ENCODE data around the gene TRDN. TPM values are rescaled to one million over a fixed set of nuclear protein-coding genes. Genes with fewer than 3 reads are reported as not detected.
A peak's percentile ranks its signal among the peaks of the same experiment; 100 is the strongest.

The TRDN gene
- total RNA-seq, 1 donor from 2014 or later, result not detected

GRCh38 chr6:123580331-123580730, 56.4 kb downstream of the TRDN start:
- H3K27ac Mint-ChIP-seq (ENCODE audit: unreplicated experiment), result no peak overlapping the region
- H3K4me1 Mint-ChIP-seq, result no peaks in the 10 kb centered on the region
- no peaks in the 10 kb centered on the region for H3K9me3 Mint-ChIP-seq
- H3K36me3 Mint-ChIP-seq (ENCODE audit: low read depth), result no peaks in the 10 kb centered on the region
- no peak overlapping the region for H3K4me3 Mint-ChIP-seq
- no peaks in the 10 kb centered on the region for H3K27me3 Mint-ChIP-seq (ENCODE audit: low read depth)
- TF ChIP-seq CTCF (conservative IDR thresholded peaks at IDR 0.05), result no peak
- no peak for DNase-seq (ENCODE audit: low read depth, low spot score)

GRCh38 chr6:123575188-123575587, 61.6 kb downstream of the TRDN start:
- Mint-ChIP-seq H3K27ac (ENCODE audit: unreplicated experiment) (no peak overlapping the region), H3K4me1 (no peaks in the 10 kb centered on the region), H3K36me3 (ENCODE audit: low read depth) (no peaks in the 10 kb centered on the region), H3K9me3 (no peaks in the 10 kb centered on the region), H3K27me3 (ENCODE audit: low read depth) (no peaks in the 10 kb centered on the region), H3K4me3 (no peak overlapping the region)
- no peak for DNase-seq (ENCODE audit: low read depth, low spot score)
- no peak for TF ChIP-seq CTCF (conservative IDR thresholded peaks at IDR 0.05)

DNA sequence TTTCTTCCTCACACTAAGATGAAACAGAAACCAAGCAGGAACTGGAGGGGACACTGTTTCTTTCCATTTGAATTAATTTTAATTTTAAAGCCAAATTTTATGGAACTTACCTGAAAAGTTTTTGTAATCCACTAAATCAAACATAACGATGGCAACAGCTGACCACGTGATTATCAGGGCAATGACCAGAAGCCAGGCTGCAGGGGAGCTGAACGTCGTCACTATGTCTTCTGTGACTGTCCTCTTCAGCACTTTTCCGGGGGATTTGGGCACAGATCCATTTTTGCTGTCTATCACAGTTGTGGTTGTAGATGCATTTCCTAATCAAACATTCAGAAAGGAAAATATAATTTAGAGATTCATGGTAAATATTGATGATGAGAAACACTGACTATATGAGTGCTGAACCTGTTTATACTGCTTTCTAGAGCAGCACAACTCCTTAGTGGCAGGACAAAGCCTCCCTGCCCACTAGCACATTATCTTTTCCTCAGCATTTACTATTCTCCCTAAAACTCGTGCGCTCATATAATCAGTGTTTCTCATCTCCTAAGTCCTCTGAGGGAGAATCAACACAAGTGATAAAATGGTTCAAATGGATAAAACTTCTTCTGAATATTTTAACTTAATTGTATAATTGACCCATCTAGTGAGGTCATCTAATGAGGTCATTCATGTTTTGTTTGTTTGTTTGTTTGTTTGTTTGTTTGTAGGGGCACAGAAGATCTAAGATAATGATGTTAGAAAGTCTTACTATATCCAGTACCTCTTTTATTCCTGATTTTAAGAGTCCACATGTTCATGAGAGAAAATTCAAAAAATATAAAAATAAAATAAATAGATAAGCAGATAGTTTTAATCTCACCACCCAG, 65.7 kb downstream of the TRDN start:
- H3K36me3 Mint-ChIP-seq (ENCODE audit: low read depth), result no peaks in the 10 kb centered on the region
- no peak overlapping the region for H3K27ac Mint-ChIP-seq (ENCODE audit: unreplicated experiment)
- DNase-seq (ENCODE audit: low read depth, low spot score), result no peak
- no peak for TF ChIP-seq CTCF (conservative IDR thresholded peaks at IDR 0.05)
- H3K4me1 Mint-ChIP-seq, result no peaks in the 10 kb centered on the region
- H3K27me3 Mint-ChIP-seq (ENCODE audit: low read depth), result no peaks in the 10 kb centered on the region
- no peak overlapping the region for H3K4me3 Mint-ChIP-seq
- H3K9me3 Mint-ChIP-seq, result peaks cover 2% of the 10 kb centered on the region

DNA sequence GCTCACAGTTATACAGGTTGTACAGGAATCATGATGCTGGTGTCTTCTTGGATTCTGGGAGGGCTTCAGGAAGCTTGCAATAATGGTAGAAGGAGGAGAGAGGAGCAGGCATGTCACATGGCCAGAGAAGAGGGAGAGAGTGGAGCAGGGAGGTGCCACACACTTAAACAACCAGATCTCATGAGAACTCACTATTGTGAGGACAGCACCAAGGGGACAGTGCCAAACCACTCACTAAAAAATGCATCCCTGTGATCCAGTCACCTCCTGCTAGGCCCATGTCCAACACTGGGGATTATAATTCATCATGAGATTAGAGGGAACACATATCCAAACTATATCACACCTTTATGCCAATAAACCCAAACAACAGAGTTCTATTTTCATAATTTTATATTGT, 67.2 kb downstream of the TRDN start:
- no peaks in the 10 kb centered on the region for H3K27me3 Mint-ChIP-seq (ENCODE audit: low read depth)
- no peak for DNase-seq (ENCODE audit: low read depth, low spot score)
- no peaks in the 10 kb centered on the region for H3K36me3 Mint-ChIP-seq (ENCODE audit: low read depth)
- H3K4me3 Mint-ChIP-seq, result no peak overlapping the region
- peaks cover 2% of the 10 kb centered on the region for H3K9me3 Mint-ChIP-seq
- TF ChIP-seq CTCF (conservative IDR thresholded peaks at IDR 0.05), result no peak
- H3K4me1 Mint-ChIP-seq, result no peaks in the 10 kb centered on the region
- no peak overlapping the region for H3K27ac Mint-ChIP-seq (ENCODE audit: unreplicated experiment)

GRCh38 chr6:123565529-123565928, 71.2 kb downstream of the TRDN start:
- no peak for DNase-seq (ENCODE audit: low read depth, low spot score)
- H3K4me1 Mint-ChIP-seq, result peaks cover 6% of the 10 kb centered on the region
- H3K9me3 Mint-ChIP-seq, result peaks cover 2% of the 10 kb centered on the region
- H3K4me3 Mint-ChIP-seq, result no peak overlapping the region
- no peaks in the 10 kb centered on the region for H3K27me3 Mint-ChIP-seq (ENCODE audit: low read depth)
- no peaks in the 10 kb centered on the region for H3K36me3 Mint-ChIP-seq (ENCODE audit: low read depth)
- TF ChIP-seq CTCF (conservative IDR thresholded peaks at IDR 0.05), result no peak
- H3K27ac Mint-ChIP-seq (ENCODE audit: unreplicated experiment), result peak overlapping the region; percentile 60

Data from neural crest cell (in vitro differentiated cells).